GM13976 (cell line): ENCODE measurements around the gene RPUSD1.
"Not testable (repeated sequence)": the region's sequence is repeated elsewhere in the genome, so short reads cannot be mapped to it uniquely, and the experiment has no call there.

Source experiments
- DNase-seq: peaks from one replicate; pipeline ENCODE4 v3.0.0; 2012; ENCODE audit warnings: low spot score
- CTCF ChIP-seq: IDR thresholded peaks from 2 replicates; pipeline ENCODE4 v1.5.1; 2012; ENCODE audit warnings: borderline replicate concordance, mild to moderate bottlenecking; ENCODE audit not compliant: insufficient read depth; ENCODE audit errors: extremely low read depth, missing control alignments, control extremely low read depth
- in situ Hi-C: fragments of 300-500 bp; cut with MboI; formaldehyde crosslinking; loops from one replicate; pipeline ENCODE4 v1.12.0; 2022; ENCODE audit warnings: low sequenced_read_pairs, mixed read lengths, inconsistent platforms; ENCODE audit not compliant: unreplicated experiment

The RPUSD1 gene

GRCh38 chr16:824601-825000 lies 36.4 kb upstream of the RPUSD1 start:
- TF ChIP-seq CTCF, result no peak
- in situ Hi-C loops, result no loop called here
- DNase-seq, result no peak

- TF ChIP-seq CTCF, result no peak
- DNase-seq, result no peak
- in situ Hi-C loops, result no loop called here
Observed at GRCh38 chr16:824194-824593, 36.0 kb upstream of the RPUSD1 start.

- no peak for DNase-seq
- in situ Hi-C loops, result no loop called here
- TF ChIP-seq CTCF, result no peak
Observed at GRCh38 chr16:822909-823297, 34.7 kb upstream of the RPUSD1 start.

GRCh38 chr16:822174-822908 lies 34.2 kb upstream of the RPUSD1 start:
- TF ChIP-seq CTCF, result no peak
- in situ Hi-C loops, result no loop called here
- DNase-seq, result no peak

- no peak for TF ChIP-seq CTCF
- no peak for DNase-seq
- in situ Hi-C loops, result no loop called here
Observed at GRCh38 chr16:821751-822150, 33.6 kb upstream of the RPUSD1 start.

- TF ChIP-seq CTCF, result no peak
- no peak for DNase-seq
- in situ Hi-C loops, result no loop called here
Observed at GRCh38 chr16:820748-821147, 32.6 kb upstream of the RPUSD1 start.

GRCh38 chr16:820044-820408 lies 31.8 kb upstream of the RPUSD1 start:
- DNase-seq, in situ Hi-C loops: not testable (repeated sequence)
